Osteoblast (primary cell): Measurements from ENCODE around the gene XRCC1. TPM values are rescaled to one million over a fixed set of nuclear protein-coding genes. Genes with fewer than 3 reads are reported as not detected.

Source experiments
- DNase-seq: peaks from one replicate; pipeline ENCODE4 v3.0.0; 2011; ENCODE audit warnings: low spot score, mixed read lengths; ENCODE audit not compliant: insufficient read length; ENCODE audit errors: missing footprints
- H2AFZ ChIP-seq: 2 replicates; pipeline ENCODE4 v1.6.0; 2011; ENCODE audit warnings: mild to moderate bottlenecking, low read length
- H3K27ac ChIP-seq: 2 replicates; pipeline ENCODE4 v1.5.1; 2011; ENCODE audit warnings: mild to moderate bottlenecking, low read depth, low read length, moderate library complexity
- H3K27me3 ChIP-seq: 2 replicates; pipeline ENCODE4 v1.6.0; 2012; ENCODE audit warnings: mild to moderate bottlenecking, control low read depth, inconsistent platforms, low read length, moderate library complexity; ENCODE audit not compliant: insufficient read depth
- H3K36me3 ChIP-seq: 2 replicates; pipeline ENCODE4 v1.5.1; 2011; ENCODE audit warnings: mild to moderate bottlenecking, low read length, control low read depth, moderate library complexity; ENCODE audit not compliant: insufficient read depth
- H3K4me1 ChIP-seq: 2 replicates; pipeline ENCODE4 v1.5.1; 2011; ENCODE audit warnings: mild to moderate bottlenecking, low read length, control low read depth, moderate library complexity; ENCODE audit not compliant: insufficient read depth
- H3K4me2 ChIP-seq: 2 replicates; pipeline ENCODE4 v1.6.0; 2011; ENCODE audit warnings: mild to moderate bottlenecking, low read length; ENCODE audit not compliant: insufficient read depth
- H3K4me3 ChIP-seq: fragments of 200-600 bp; sonication (generic); 3 replicates; pipeline ENCODE4 v1.5.1; 2012; ENCODE audit warnings: mild to moderate bottlenecking, low read length, inconsistent platforms; ENCODE audit not compliant: insufficient read depth
- H3K79me2 ChIP-seq: 2 replicates; pipeline ENCODE4 v1.6.0; 2012; ENCODE audit warnings: mild to moderate bottlenecking, low read length, control low read depth, inconsistent platforms; ENCODE audit not compliant: insufficient read depth
- H3K9me3 ChIP-seq: 2 replicates; pipeline ENCODE4 v1.5.1; 2011; ENCODE audit warnings: low read depth, low read length, control low read depth
- H4K20me1 ChIP-seq: 2 replicates; pipeline ENCODE4 v1.6.0; 2012; ENCODE audit warnings: mild to moderate bottlenecking, low read length, control low read depth; ENCODE audit not compliant: insufficient read depth
- CTCF ChIP-seq: IDR thresholded peaks from 2 replicates; pipeline ENCODE4 v1.5.1; 2011; ENCODE audit warnings: mild to moderate bottlenecking, low read depth, low read length, moderate library complexity; ENCODE audit errors: extremely low read depth
- total RNA-seq: library from RNA; depleted of rRNA; stranded (reverse); fragments of >200 nt; gene quantifications from 2 replicates; pipeline ENCODE4 v1.2.3, GENCODE V29; 2012

XRCC1 gene
- total RNA-seq, 1 donor, result 21.4 TPM

- Histone ChIP-seq H3K36me3 (peaks cover 4% of the 10 kb centered on the region), H2AFZ (no peak overlapping the region), H3K9me3 (no peaks in the 10 kb centered on the region), H3K4me1 (peaks cover 33% of the 10 kb centered on the region), H3K27ac (peak overlapping the region; percentile 89), H3K27me3 (no peaks in the 10 kb centered on the region), H3K79me2 (peaks cover 23% of the 10 kb centered on the region), H3K4me2 (peak overlapping the region; percentile 5), H4K20me1 (no peaks in the 10 kb centered on the region), H3K4me3 (no peak overlapping the region)
- no peak for TF ChIP-seq CTCF
- peak; percentile 4 for DNase-seq
These were observed 14.0 kb downstream of the XRCC1 start for GRCh38 chr19:43561139-43561970.

- peaks cover 33% of the 10 kb centered on the region for H3K4me1 ChIP-seq
- peaks cover 8% of the 10 kb centered on the region for H3K36me3 ChIP-seq
- H3K27me3 ChIP-seq, result no peaks in the 10 kb centered on the region
- no peak overlapping the region for H3K4me3 ChIP-seq
- DNase-seq, result peak; percentile 90
- peak overlapping the region; percentile 5 for H3K4me2 ChIP-seq
- H3K9me3 ChIP-seq, result no peaks in the 10 kb centered on the region
- peak overlapping the region; percentile 89 for H3K27ac ChIP-seq
- peak; percentile 47 for TF ChIP-seq CTCF
- no peaks in the 10 kb centered on the region for H4K20me1 ChIP-seq
- H2AFZ ChIP-seq, result peak overlapping the region; percentile 20
- peaks cover 24% of the 10 kb centered on the region for H3K79me2 ChIP-seq
These were observed 14.6 kb downstream of the XRCC1 start for GRCh38 chr19:43560687-43561086.

GRCh38 chr19:43555185-43555770 is 20.0 kb downstream of the XRCC1 start:
- Histone ChIP-seq H3K79me2 (peaks cover 8% of the 10 kb centered on the region), H2AFZ (no peak overlapping the region), H3K4me3 (no peak overlapping the region), H3K27me3 (no peaks in the 10 kb centered on the region), H3K36me3 (peaks cover 37% of the 10 kb centered on the region), H3K27ac (peak overlapping the region; percentile 11), H3K4me2 (no peak overlapping the region), H3K4me1 (peaks cover 8% of the 10 kb centered on the region), H4K20me1 (peaks cover 3% of the 10 kb centered on the region), H3K9me3 (no peaks in the 10 kb centered on the region)
- peak; percentile 97 for DNase-seq
- peak; percentile 91 for TF ChIP-seq CTCF

GRCh38 chr19:43554317-43554895 is 20.9 kb downstream of the XRCC1 start:
- H3K4me2 ChIP-seq, result no peak overlapping the region
- no peaks in the 10 kb centered on the region for H3K9me3 ChIP-seq
- H3K36me3 ChIP-seq, result peaks cover 38% of the 10 kb centered on the region
- no peak overlapping the region for H3K4me3 ChIP-seq
- no peaks in the 10 kb centered on the region for H3K27me3 ChIP-seq
- H3K27ac ChIP-seq, result peak overlapping the region; percentile 11
- DNase-seq, result peak; percentile 59
- peaks cover 7% of the 10 kb centered on the region for H3K4me1 ChIP-seq
- TF ChIP-seq CTCF, result no peak
- H2AFZ ChIP-seq, result no peak overlapping the region
- H4K20me1 ChIP-seq, result peaks cover 3% of the 10 kb centered on the region
- peaks cover 8% of the 10 kb centered on the region for H3K79me2 ChIP-seq
